ENCODE measurements around the gene KDM4C. TPM values are rescaled to one million over a fixed set of nuclear protein-coding genes. Genes with fewer than 3 reads are reported as not detected.

Gene KDM4C
- total and polyA plus RNA-seq, 2 of the 8 experiments (the other 6 are each of a cell fraction or from before 2014, with no cell fraction given): 13.0 to 26.1 TPM

DNA sequence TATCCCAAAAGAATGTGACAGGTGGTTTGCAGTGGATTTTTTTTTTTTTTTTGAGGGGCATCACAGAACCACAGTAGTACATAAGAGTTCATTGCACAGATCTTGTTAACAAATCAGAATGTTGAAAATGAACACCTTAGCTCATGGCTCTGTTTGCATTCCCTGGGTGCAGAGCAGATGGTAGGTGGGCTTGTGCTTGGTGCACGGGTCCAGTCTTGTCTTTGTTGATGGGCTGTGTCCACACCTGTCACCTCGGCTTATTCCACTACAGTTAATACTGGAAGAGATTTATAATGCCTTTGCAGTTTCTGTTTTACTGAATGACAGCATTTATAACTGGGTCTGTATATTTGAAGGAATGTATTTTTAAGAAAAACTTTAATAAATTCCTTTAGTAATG is 146.6 kb downstream of the KDM4C start:
- H3K23me2 ChIP-seq (ENCODE audit: low read depth, low read length): no peaks in the 10 kb centered on the region
- no peak overlapping the region for H3K56ac ChIP-seq (replicated peaks; ENCODE audit: insufficient read length, low read depth, low read length)
- H3K4me1 ChIP-seq (replicated peaks in 1 of 4; ENCODE audit: control insufficient read depth in 3 of 4, insufficient read depth in 4 of 4, low read length in 3 of 4): peaks cover 0 to 10% (median 4%) of the 10 kb centered on the region in 4 experiments; a peak in 2 of 7 replicates
- H3K9ac ChIP-seq (replicated peaks in 1 of 4; ENCODE audit: extremely low read depth in 1 of 4, low read depth in 3 of 4, low read length in 3 of 4): no peak overlapping the region
- no peak overlapping the region for H3K4me3 ChIP-seq (ENCODE audit: extremely low read depth in 1 of 4, insufficient read depth in 2 of 4, low read depth in 3 of 4, low read length in 4 of 4)
- H2BK20ac ChIP-seq (ENCODE audit: low read length): no peak overlapping the region
- H3K79me2 ChIP-seq (ENCODE audit: control insufficient read depth in 1 of 2, insufficient read depth in 2 of 2, low read length in 2 of 2): no peaks in the 10 kb centered on the region
- H3K27ac ChIP-seq (ENCODE audit: low read depth, low read length): no peak overlapping the region
- H4K20me1 ChIP-seq (replicated peaks in 1 of 2; ENCODE audit: control insufficient read depth in 1 of 2, insufficient read depth in 2 of 2, low read length in 2 of 2): no peaks in the 10 kb centered on the region
- no peaks in the 10 kb centered on the region; the same call in 1 of the 2 replicates for H3K79me1 ChIP-seq (ENCODE audit: low read depth, low read length)
- no peaks in the 10 kb centered on the region for H3K9me3 ChIP-seq (ENCODE audit: insufficient read depth in 2 of 2, low read depth in 1 of 2, low read length in 1 of 2)
- H3K4ac ChIP-seq (replicated peaks; ENCODE audit: insufficient read length, low read depth, low read length): no peak overlapping the region
- H2BK15ac ChIP-seq (ENCODE audit: low read length): no peak overlapping the region
- no peak overlapping the region for H3K18ac ChIP-seq (ENCODE audit: extremely low read depth, low read length)
- no peak overlapping the region for H3K14ac ChIP-seq (ENCODE audit: insufficient read length)
- no peak for DNase-seq (ENCODE audit: low read depth in 1 of 2, low spot score in 2 of 2)
- H3K23ac ChIP-seq (ENCODE audit: insufficient read length): no peak overlapping the region
- ChIA-PET POLR2A (ENCODE audit: partially characterized antibody) (no interaction called here), CTCF (ENCODE audit: partially characterized antibody) (interaction anchor here (0.6 kb wide), 1 partner anchor 77 kb away, joined by 4 read pairs; no protein-coding TSS in a partner anchor)
- H2BK120ac ChIP-seq (replicated peaks; ENCODE audit: low read depth, low read length): no peak overlapping the region
- no peak overlapping the region for H2BK5ac ChIP-seq (ENCODE audit: low read depth, low read length)
- H2AK5ac ChIP-seq (ENCODE audit: low read depth, low read length): no peak overlapping the region
- no peak overlapping the region for H2AFZ ChIP-seq (ENCODE audit: low read length)
- WGBS, 2 experiments (ENCODE audit: extremely low coverage in 1 of 2, insufficient coverage in 1 of 2, insufficient read length in 1 of 2, insufficient replicate concordance in 2 of 2, low coverage in 1 of 2, low lambda C conversion rate in 2 of 2, missing lambda C conversion rate in 1 of 2): 87% methylated on average over 2 of the region's 2 CpGs; no CpG with 5 or more reads in 1 of the 2 experiments
- no peak overlapping the region for H4K91ac ChIP-seq (replicated peaks; ENCODE audit: insufficient read length, low read length)
- H2BK12ac ChIP-seq (ENCODE audit: low read depth, low read length): no peak overlapping the region
- H3K4me2 ChIP-seq (ENCODE audit: insufficient read depth in 1 of 2, low read depth in 2 of 2, low read length in 2 of 2): no peak overlapping the region
- H3K27me3 ChIP-seq (replicated peaks in 1 of 4; ENCODE audit: control insufficient read depth in 3 of 4, extremely low read depth in 1 of 4, insufficient read depth in 3 of 4, low read length in 3 of 4): no peaks in the 10 kb centered on the region
- H4K8ac ChIP-seq (ENCODE audit: extremely low read depth, insufficient read depth, low read length): no peak overlapping the region
- no peak overlapping the region for H4K5ac ChIP-seq (ENCODE audit: insufficient read length, low read depth, low read length)
- H3K36me3 ChIP-seq (ENCODE audit: control insufficient read depth in 2 of 4, insufficient read depth in 4 of 4, low read length in 3 of 4): no peaks in the 10 kb centered on the region
- FAIRE-seq: no peak
- TF ChIP-seq CBX8 (IDR thresholded peaks at IDR 0.05; ENCODE audit: borderline replicate concordance, low read depth, low read length): no peak
- TF ChIP-seq CHD2 (IDR thresholded peaks at IDR 0.05; ENCODE audit: low read length): no peak
- TF ChIP-seq POU5F1 (IDR thresholded peaks at IDR 0.05; ENCODE audit: low read depth, low read length): no peak
- TF ChIP-seq SP4 (IDR thresholded peaks at IDR 0.05; ENCODE audit: low read length): no peak
- TF ChIP-seq, protein P1, sequence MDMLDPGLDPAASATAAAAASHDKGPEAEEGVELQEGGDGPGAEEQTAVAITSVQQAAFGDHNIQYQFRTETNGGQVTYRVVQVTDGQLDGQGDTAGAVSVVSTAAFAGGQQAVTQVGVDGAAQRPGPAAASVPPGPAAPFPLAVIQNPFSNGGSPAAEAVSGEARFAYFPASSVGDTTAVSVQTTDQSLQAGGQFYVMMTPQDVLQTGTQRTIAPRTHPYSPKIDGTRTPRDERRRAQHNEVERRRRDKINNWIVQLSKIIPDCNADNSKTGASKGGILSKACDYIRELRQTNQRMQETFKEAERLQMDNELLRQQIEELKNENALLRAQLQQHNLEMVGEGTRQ (IDR thresholded peaks at IDR 0.05; ENCODE audit: low read length): no peak
- no peak for TF ChIP-seq CREB1 (IDR thresholded peaks at IDR 0.05)
- TF ChIP-seq EGR1 (IDR thresholded peaks at IDR 0.05; ENCODE audit: borderline replicate concordance, low read depth, low read length): no peak
- TF ChIP-seq HDAC6 (IDR thresholded peaks at IDR 0.05; ENCODE audit: low read depth, low read length): no peak
- no peak for TF ChIP-seq CTBP2 (IDR thresholded peaks at IDR 0.05; ENCODE audit: borderline replicate concordance, insufficient read depth, insufficient read length, low read length)
- TF ChIP-seq, protein P2, sequence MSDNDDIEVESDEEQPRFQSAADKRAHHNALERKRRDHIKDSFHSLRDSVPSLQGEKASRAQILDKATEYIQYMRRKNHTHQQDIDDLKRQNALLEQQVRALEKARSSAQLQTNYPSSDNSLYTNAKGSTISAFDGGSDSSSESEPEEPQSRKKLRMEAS (IDR thresholded peaks at IDR 0.05): no peak
- TF ChIP-seq RFX5 (IDR thresholded peaks at IDR 0.05; ENCODE audit: borderline replicate concordance, low read depth, low read length): no peak
- no peak for TF ChIP-seq PHF8 (conservative IDR thresholded peaks at IDR 0.05; ENCODE audit: low read depth, low read length)
- no peak for TF ChIP-seq SIN3A (conservative IDR thresholded peaks at IDR 0.05 in 1 of 2, IDR thresholded peaks at IDR 0.05 in 1 of 2; ENCODE audit: low read depth in 1 of 2, low read length in 2 of 2)
- no peak for TF ChIP-seq RXRA (IDR thresholded peaks at IDR 0.05; ENCODE audit: insufficient read depth, low read depth, low read length)

Data from H1 (cell line).